GM19238 (cell line): ENCODE data around the gene MAIP1.

Source experiments
- DNase-seq: peaks from one replicate; pipeline ENCODE4 v3.0.0; 2011; ENCODE audit warnings: low spot score; ENCODE audit not compliant: insufficient read length

The MAIP1 gene

DNA sequence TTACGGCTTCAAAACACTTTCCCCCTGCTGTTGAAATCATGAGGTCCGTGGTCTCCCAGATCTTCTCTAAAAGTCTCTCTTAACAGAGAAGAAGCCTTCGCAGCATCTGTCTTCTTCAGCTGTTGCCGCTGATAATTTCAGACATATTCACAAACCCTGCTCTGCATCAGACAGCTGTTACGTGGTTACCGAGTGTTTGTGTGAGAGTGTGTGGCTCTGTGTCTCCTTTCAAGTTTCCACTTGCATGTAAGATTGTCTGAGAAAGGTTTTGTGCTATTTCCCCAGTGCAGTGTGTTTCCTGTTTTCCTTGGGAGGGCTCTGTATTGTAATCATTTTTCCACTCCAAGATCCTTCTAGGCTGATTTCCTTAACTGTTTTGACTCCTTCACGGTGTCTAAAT, 32.8 kb downstream of the MAIP1 start:
- no peak for DNase-seq

DNA sequence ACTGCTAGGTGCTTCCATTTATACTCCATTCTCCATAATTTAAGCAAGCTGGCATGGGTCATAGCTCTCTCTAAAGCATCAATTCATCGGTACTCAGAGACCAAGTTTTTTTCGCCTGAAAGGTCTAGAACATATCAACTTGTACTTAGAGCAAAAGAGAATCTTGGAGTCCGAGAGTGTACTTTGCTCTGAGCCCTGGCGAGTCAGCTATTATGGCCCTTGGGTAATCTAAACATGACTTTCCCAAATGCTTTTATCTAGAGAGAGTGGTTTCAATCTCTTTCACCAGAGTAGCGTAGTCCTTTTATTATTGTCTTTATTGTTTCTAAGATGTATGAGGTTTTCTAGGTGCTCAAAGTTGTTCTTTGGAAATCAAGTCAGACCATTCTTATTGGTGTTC, 34.4 kb downstream of the MAIP1 start:
- DNase-seq: no peak

DNA sequence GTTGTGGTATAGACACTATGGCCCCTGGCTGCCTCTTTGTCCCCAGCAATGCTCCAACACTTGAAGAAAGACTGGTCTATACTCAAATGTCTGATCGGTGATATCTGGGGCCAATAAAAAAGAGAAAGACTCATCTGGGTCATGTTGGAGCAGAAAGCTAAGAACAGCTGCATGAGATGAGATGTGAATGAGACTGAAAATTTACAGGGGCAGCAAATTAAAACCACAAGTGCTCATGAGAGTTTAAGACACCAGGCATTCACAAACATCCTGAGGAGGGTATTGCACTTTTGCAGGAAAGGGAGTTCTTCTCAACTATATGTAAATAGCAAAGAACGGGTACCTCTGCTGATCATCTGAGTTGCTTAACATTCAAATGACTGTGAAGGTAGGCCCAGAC, 36.3 kb downstream of the MAIP1 start:
- DNase-seq: no peak

DNA sequence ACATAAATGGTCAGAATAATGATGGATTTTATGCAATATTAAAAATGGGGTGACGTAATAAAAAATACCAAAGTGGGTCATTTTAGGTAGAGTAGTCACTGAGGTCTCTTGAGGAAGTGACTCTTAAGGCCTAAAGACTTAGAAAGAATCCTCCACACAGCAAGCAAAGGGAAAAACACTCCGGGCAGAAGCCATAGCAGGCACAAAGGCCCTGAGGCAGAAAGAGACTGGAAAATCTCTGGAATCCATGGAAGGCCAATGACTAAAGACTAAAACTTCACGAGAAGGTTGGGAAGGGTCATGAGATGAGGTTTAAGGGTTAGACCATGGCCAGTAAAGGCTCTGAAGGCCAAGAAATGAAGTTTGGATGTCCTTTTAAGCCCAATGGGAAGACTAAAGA, 36.9 kb downstream of the MAIP1 start:
- DNase-seq: no peak

DNA sequence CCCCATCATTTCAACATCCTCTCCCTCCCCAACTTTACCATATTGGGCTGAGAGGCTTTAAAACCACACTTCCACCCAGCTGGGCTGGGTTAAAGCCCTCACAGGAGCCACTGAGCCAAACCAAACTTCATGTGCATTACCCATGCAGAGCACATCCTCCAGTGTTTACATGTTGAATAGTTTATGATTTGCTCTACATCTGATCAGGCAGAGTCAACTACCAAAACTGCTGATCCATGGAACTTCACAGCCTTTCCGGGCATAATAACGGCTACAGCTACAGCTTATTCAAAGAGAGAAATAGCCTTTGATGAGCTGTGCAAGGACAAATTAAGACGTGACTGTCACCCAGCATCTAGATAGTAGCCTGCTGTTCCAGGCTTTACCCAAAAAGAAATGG, 39.0 kb downstream of the MAIP1 start:
- no peak for DNase-seq

DNA sequence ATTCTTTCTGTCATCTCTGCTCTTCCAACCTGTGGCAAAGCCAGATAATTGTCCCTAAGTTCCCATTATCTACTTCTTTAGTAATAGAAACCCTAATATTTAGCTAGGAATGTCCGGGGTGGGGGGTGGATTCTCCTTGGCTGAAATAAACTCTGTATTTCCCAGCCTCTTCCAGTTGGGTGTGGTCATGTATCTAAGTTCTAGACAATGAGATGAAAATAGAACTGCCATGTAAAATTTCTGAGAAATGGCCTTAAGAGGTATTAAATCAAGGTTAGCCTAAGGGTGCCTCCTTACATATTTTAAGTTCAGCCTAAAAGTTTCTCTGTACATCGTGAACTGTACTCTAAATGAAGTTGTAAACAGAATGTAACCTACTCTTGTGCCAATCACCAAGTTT, 39.5 kb downstream of the MAIP1 start:
- DNase-seq: no peak

DNA sequence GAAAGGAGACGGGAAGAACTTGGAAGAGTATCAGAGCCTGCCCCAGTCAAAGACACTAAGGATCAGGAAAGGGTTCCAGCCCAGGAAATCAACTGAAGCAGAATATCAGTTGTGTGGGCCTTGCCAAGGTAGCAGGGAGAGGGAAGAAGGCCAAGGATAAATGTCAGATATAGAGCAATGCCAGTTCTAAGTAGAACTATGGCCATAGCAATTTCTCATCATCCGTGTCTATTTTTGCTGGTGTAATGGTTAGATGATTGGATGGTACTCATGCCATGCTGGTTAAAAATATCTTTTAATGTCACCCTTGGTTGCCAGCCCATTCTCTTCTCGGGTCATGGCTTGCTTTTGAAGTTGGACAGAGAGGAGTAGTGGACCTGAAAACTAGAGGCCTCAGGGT, 41.9 kb downstream of the MAIP1 start:
- DNase-seq: no peak

DNA sequence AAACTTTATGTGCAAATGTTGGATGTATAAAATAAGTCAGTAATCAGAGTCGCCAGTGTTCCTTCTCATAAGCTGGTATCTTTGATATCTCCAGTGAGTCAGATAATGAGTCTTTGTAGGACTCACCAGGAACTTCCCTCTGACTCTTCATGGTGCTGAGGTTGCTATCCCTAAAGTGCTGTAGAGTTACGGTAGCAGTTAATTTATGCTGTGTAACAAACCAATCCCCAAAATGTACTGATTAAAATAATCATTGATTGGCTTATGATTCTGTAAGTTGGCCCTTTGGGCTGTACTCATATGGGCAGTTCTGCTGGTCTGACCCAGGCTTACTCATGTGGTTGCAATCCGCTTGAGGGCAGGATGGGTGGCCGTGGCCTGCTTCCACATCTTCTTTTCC, 43.8 kb downstream of the MAIP1 start:
- DNase-seq: no peak

DNA sequence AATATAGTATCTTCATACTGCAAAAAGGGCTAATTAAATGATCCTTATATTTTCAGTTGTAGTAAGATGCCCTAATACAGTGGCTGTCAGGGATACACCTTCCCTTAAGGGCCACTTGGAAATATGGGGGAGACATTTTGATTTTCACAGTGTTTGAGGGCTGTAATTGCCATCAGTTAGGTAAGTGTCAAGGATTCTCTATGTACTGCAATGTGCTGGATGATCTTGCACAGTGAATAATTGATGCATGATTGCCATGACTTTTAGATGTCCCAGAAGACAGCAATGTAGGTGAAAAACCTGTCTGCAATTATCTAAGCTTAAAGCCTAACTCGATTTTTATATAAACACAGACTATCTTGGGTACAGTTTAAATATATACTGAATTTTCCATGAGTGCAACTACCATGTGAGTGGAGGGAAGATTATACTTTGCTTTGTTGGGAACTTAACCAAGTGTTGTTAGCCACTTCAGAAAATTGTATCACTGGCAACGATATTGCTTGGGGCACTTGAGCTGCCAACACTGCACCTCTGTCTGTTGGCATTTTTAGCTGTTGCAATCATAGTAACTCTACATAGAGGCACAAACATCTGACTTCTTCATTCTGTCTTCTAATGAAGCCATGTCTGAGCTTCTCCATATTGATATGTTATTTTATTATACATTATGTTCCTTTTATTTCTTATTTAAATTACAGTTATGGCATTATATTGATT, 45.2 kb downstream of the MAIP1 start:
- DNase-seq: no peak

DNA sequence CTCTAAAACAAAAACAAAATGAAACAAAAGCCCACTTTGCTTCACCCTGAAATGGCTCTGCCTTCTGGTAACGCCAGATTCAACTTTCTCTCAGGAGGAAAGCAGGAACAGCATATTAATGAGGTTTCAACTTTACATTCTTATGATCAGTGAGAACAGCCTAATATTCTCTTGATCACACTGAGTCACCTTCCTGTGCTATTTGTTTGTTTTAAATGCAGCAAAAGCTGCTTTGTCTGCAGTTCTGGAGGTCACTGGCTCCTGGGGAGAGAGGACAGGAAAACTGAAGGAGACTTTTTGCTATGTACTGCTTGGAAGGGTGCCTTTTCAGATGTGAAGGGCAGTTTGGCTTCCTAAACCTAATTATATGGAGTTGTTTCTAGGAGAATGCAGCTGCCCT, 48.1 kb downstream of the MAIP1 start:
- DNase-seq: no peak

DNA sequence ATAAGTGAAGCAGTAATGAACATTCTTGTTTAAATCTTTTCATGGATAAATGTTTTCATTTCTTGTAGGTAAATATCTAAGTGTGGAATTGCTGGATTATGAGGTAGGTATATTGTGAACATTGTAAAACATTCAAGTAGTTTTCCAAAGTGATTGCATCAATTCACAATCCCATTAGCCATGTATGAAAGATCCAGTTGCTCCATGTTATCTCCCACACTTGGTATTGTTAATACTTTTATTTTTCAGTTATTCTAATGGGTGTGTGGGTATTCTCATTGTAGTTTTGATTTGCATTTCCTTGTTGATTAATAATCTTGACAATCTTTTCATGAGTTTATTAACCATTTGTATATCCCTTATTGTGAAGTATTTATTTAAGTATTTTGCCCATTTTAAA, 50.3 kb downstream of the MAIP1 start:
- DNase-seq: no peak

DNA sequence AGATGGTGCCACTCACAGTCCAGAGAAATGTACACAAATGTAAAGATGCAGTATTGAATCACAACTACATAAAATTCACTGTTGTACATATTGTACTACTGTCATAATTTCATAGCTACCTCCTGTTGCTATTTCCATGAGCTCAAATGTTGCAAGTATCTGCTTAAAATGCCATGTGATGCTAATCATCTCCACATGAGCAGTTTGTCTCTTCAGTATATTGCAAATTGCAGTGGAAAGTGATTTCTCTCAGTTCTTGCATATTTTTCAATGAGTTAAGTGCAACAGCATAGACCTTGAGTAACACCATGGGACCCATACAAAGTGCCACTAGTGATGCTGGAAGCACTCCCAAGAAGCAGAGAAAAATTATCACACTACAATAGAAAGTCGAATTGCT, 51.9 kb downstream of the MAIP1 start:
- DNase-seq: no peak

DNA sequence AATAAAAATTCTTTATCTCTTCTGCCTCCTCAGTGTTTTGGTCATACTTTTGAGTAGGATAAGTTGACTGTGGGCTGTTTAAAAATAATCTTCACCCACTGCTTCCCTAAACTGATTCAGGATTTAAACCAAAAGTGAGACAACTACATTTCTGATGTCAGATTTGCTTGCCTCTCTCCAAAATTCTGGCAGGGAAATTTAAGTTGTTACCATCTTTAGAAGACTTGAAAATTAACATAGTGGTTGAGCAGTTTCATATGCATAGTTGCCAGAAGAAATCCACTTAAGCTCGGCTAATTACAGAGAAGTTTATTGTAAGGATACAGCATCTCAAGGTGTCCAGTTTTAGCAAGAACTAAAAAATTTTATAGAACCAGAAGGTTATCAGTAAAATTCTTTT, 57.0 kb downstream of the MAIP1 start:
- no peak for DNase-seq
